Measurements from ENCODE around the gene PITPNB. TPM values are rescaled to one million over a fixed set of nuclear protein-coding genes. Genes with fewer than 3 reads are reported as not detected.

PITPNB gene
- total and polyA plus RNA-seq, 3 donors from 2014 or later, result 39.9 to 49.4 (median 41.9) TPM

DNA sequence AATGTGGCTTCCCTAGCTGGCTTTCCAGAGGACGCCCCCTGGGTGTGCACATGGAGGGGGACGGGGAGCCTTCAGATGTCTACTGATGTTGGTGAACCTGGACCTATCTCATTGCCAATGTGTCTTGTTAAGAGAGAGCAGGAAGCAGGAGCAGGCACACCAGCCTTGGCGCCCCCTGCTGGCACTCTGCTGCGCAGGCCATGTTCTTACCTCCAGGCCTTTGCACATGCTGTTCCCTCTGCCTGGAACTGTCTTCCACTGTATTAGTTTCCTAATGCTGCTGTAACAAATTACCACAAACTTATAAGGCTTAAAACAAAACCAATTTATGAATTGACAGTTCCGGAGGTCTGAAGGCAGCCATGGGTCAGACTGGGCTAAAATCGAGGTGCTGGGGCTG is 93.9 kb downstream of the PITPNB start:
- no peaks in the 10 kb centered on the region for H3K9me3 ChIP-seq
- TF ChIP-seq POLR2A (IDR thresholded peaks at IDR 0.05) (no peak), CTCF (IDR thresholded peaks at IDR 0.05) (peak in 2 of 3 experiments; percentile 10 to 25)
- peaks cover 22% of the 10 kb centered on the region for H3K4me1 ChIP-seq
- no peak overlapping the region for H3K4me3 ChIP-seq
- peak; percentile 34 for DNase-seq
- 92 to 98% methylated on average over 6 of the region's 6 CpGs for WGBS, 2 donors
- no peaks in the 10 kb centered on the region for H3K36me3 ChIP-seq (ENCODE audit: low read depth, missing control alignments)
- no peak overlapping the region for H3K27ac ChIP-seq
- intact Hi-C loops (cut with DNase I; ENCODE audit: low total_unique reads), result no loop called here
- H3K27me3 ChIP-seq, result no peaks in the 10 kb centered on the region

GRCh38 chr22:27823221-27823620 is 95.8 kb downstream of the PITPNB start:
- 83 to 100% methylated on average over 1 of the region's 1 CpG for WGBS, 2 donors
- DNase-seq, result no peak
- H3K27ac ChIP-seq, result no peak overlapping the region
- no peak overlapping the region for H3K4me3 ChIP-seq
- TF ChIP-seq POLR2A (IDR thresholded peaks at IDR 0.05) (no peak), CTCF (IDR thresholded peaks at IDR 0.05) (no peak)
- H3K27me3 ChIP-seq, result no peaks in the 10 kb centered on the region
- peaks cover 16% of the 10 kb centered on the region for H3K4me1 ChIP-seq
- H3K36me3 ChIP-seq (ENCODE audit: low read depth, missing control alignments), result no peaks in the 10 kb centered on the region
- H3K9me3 ChIP-seq, result no peaks in the 10 kb centered on the region
- intact Hi-C loops (cut with DNase I; ENCODE audit: low total_unique reads), result no loop called here

DNA sequence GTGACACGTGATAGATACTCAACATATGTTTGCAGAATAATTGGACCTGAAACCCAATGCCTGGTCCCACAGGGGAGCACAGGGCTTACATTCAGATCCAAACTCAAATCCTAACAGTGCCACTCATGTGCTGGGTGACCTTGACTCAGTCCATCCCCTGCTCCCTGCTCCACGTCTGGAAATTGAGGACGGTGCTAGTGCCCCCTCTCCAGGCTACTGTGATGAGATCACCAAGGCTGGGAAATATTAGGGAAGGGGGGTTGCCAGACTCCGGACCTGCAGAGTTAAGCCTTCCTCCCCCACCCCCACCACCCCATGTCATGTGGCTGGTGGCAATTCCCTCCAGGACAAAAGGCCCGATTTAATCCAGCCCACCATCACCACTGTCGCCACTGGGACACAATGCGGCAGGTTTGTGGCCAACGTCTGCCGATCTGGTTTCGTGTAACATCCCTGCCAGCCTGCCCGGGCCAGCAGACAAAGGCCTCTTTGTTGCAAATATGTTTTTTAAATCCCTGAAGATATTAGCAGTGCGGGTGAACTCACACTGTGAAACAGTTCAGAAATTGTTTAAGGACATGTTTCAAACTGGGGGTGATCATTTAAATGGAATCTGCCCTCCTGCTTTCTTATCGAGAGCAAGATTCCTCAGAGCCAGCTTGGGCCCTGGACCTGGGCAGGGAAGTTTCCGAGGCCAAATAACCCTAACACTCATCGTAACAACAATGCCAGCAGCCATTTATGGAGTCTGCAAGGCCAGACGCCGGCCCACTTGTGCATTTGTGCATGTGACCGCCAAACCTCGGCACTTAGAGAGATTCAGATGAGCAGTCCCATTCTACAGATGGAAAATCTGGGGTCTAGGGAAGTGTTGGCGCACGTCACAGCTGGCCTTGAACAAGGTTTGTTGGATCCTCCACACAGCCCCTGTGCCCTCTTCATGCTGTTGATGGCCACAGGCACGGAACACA is 97.9 kb downstream of the PITPNB start:
- Histone ChIP-seq H3K27ac (peak overlapping the region; percentile 29 to 41), H3K4me1 (peaks cover 6% of the 10 kb centered on the region), H3K27me3 (no peaks in the 10 kb centered on the region), H3K36me3 (ENCODE audit: low read depth, missing control alignments) (no peaks in the 10 kb centered on the region), H3K9me3 (no peaks in the 10 kb centered on the region), H3K4me3 (no peak overlapping the region)
- intact Hi-C loops (cut with DNase I; ENCODE audit: low total_unique reads), result no loop called here
- peak; percentile 72 for DNase-seq
- 53 to 77% methylated on average over 18 to 22 of the region's 22 CpGs for WGBS, 2 donors
- TF ChIP-seq POLR2A (IDR thresholded peaks at IDR 0.05), result no peak
- TF ChIP-seq CTCF (IDR thresholded peaks at IDR 0.05), result no peak

- Histone ChIP-seq H3K27me3 (no peaks in the 10 kb centered on the region), H3K4me3 (no peak overlapping the region), H3K9me3 (no peaks in the 10 kb centered on the region), H3K27ac (no peak overlapping the region), H3K36me3 (ENCODE audit: low read depth, missing control alignments) (no peaks in the 10 kb centered on the region), H3K4me1 (peaks cover 2% of the 10 kb centered on the region)
- intact Hi-C loops (cut with DNase I; ENCODE audit: low total_unique reads), result no loop called here
- DNase-seq, result no peak
- WGBS, 2 donors, result 85 to 88% methylated on average over 3 of the region's 3 CpGs
- TF ChIP-seq POLR2A (IDR thresholded peaks at IDR 0.05) (no peak), CTCF (IDR thresholded peaks at IDR 0.05) (no peak)
Measured at GRCh38 chr22:27816552-27816951, 102.5 kb downstream of the PITPNB start.

All from testis (tissue), 3 donors.